HEK293 (cell line): ENCODE measurements around the gene NUDT22.

Experiments
- GLIS2 ChIP-seq: fragments of 450-650 bp; formaldehyde crosslinking; IDR thresholded peaks from 2 replicates; pipeline ENCODE4 v1.5.1; 2016; ENCODE audit warnings: missing biosample characterization, missing genetic modification characterization
- HIC1 ChIP-seq: fragments of 450-650 bp; formaldehyde crosslinking; IDR thresholded peaks from 2 replicates; pipeline ENCODE4 v1.5.1; 2016; ENCODE audit warnings: missing biosample characterization, missing genetic modification characterization
- HOXA7 ChIP-seq: sonication (generic); formaldehyde crosslinking; IDR thresholded peaks from 2 replicates; pipeline ENCODE4 v1.8.1; 2022; ENCODE audit warnings: missing genetic modification reagents, borderline replicate concordance
- KLF1 ChIP-seq: fragments of 450-650 bp; formaldehyde crosslinking; IDR thresholded peaks from 2 replicates; pipeline ENCODE4 v1.5.1; 2016; ENCODE audit warnings: missing biosample characterization, missing genetic modification characterization
- KLF10 ChIP-seq: fragments of 450-650 bp; IDR thresholded peaks from 2 replicates; pipeline ENCODE4 v1.5.1; 2018; ENCODE audit warnings: missing biosample characterization, mild to moderate bottlenecking, missing genetic modification characterization
- KLF17 ChIP-seq: fragments of 450-650 bp; formaldehyde crosslinking; IDR thresholded peaks from 2 replicates; pipeline ENCODE4 v1.5.1; 2016; ENCODE audit warnings: missing biosample characterization, missing genetic modification characterization
- KLF8 ChIP-seq: fragments of 450-650 bp; formaldehyde crosslinking; IDR thresholded peaks from 2 replicates; pipeline ENCODE4 v1.5.1; 2016; ENCODE audit warnings: missing biosample characterization, missing genetic modification characterization
- MEIS1 ChIP-seq: sonication (generic); formaldehyde crosslinking; IDR thresholded peaks from 2 replicates; pipeline ENCODE4 v1.8.1; 2022; ENCODE audit warnings: missing genetic modification reagents, mild to moderate bottlenecking, borderline replicate concordance
- PRDM1 ChIP-seq: fragments of 450-650 bp; formaldehyde crosslinking; IDR thresholded peaks from 2 replicates; pipeline ENCODE4; 2016; ENCODE audit warnings: missing biosample characterization, missing genetic modification characterization
- ZBTB21 ChIP-seq: fragments of 450-650 bp; formaldehyde crosslinking; IDR thresholded peaks from 2 replicates; pipeline ENCODE4 v1.5.1; 2017; ENCODE audit warnings: missing biosample characterization, missing genetic modification characterization
- ZBTB48 ChIP-seq: fragments of 450-650 bp; formaldehyde crosslinking; IDR thresholded peaks from 2 replicates; pipeline ENCODE4 v1.5.1; 2016; ENCODE audit warnings: missing biosample characterization, missing genetic modification characterization
- ZBTB6 ChIP-seq: fragments of 450-650 bp; formaldehyde crosslinking; IDR thresholded peaks from 2 replicates; pipeline ENCODE4 v1.5.1; 2017; ENCODE audit warnings: missing biosample characterization, missing genetic modification characterization
- ZNF112 ChIP-seq: fragments of 450-650 bp; formaldehyde crosslinking; IDR thresholded peaks from 2 replicates; pipeline ENCODE4 v1.5.0; 2017; ENCODE audit warnings: missing biosample characterization, missing genetic modification characterization
- ZNF114 ChIP-seq: fragments of 450-650 bp; formaldehyde crosslinking; IDR thresholded peaks from 2 replicates; pipeline ENCODE4 v1.5.0; 2017; ENCODE audit warnings: missing biosample characterization, missing genetic modification characterization
- ZNF174 ChIP-seq: fragments of 450-650 bp; formaldehyde crosslinking; IDR thresholded peaks from 2 replicates; pipeline ENCODE4 v1.5.0; 2017; ENCODE audit warnings: missing biosample characterization, mild to moderate bottlenecking, missing genetic modification characterization
- ZNF18 ChIP-seq: fragments of 450-650 bp; formaldehyde crosslinking; IDR thresholded peaks from 2 replicates; pipeline ENCODE4 v1.5.1; 2016; ENCODE audit warnings: missing biosample characterization, missing genetic modification characterization
- ZNF266 ChIP-seq: fragments of 450-650 bp; formaldehyde crosslinking; IDR thresholded peaks from 2 replicates; pipeline ENCODE4 v1.5.1; 2016; ENCODE audit warnings: missing biosample characterization, missing genetic modification characterization, low read depth
- ZNF335 ChIP-seq: fragments of 450-650 bp; formaldehyde crosslinking; conservative IDR thresholded peaks from 2 replicates; pipeline ENCODE4 v1.5.1; 2016; ENCODE audit warnings: missing biosample characterization, missing genetic modification characterization
- ZNF426 ChIP-seq: fragments of 450-650 bp; formaldehyde crosslinking; IDR thresholded peaks from 2 replicates; pipeline ENCODE4 v1.5.1; 2017; ENCODE audit warnings: missing biosample characterization, missing genetic modification characterization, mild to moderate bottlenecking, inconsistent platforms, moderate library complexity
- ZNF449 ChIP-seq: fragments of 450-650 bp; formaldehyde crosslinking; IDR thresholded peaks from 2 replicates; pipeline ENCODE4 v1.5.1; 2017; ENCODE audit warnings: missing biosample characterization, mild to moderate bottlenecking, missing genetic modification characterization, moderate library complexity
- ZNF488 ChIP-seq: fragments of 450-650 bp; formaldehyde crosslinking; IDR thresholded peaks from 2 replicates; pipeline ENCODE4 v1.5.1; 2016; ENCODE audit warnings: missing biosample characterization, missing genetic modification characterization
- ZNF514 ChIP-seq: fragments of 450-650 bp; formaldehyde crosslinking; IDR thresholded peaks from 2 replicates; pipeline ENCODE4 v1.5.1; 2016; ENCODE audit warnings: missing biosample characterization, missing genetic modification characterization
- ZNF555 ChIP-seq: fragments of 450-650 bp; formaldehyde crosslinking; conservative IDR thresholded peaks from 2 replicates; pipeline ENCODE4 v1.5.1; 2017; ENCODE audit warnings: missing biosample characterization, mild to moderate bottlenecking, missing genetic modification characterization, inconsistent platforms
- ZNF560 ChIP-seq: fragments of 450-650 bp; formaldehyde crosslinking; IDR thresholded peaks from 2 replicates; pipeline ENCODE4 v1.5.1; 2017; ENCODE audit warnings: missing biosample characterization, missing genetic modification characterization, borderline replicate concordance
- ZNF580 ChIP-seq: fragments of 450-650 bp; formaldehyde crosslinking; IDR thresholded peaks from 2 replicates; pipeline ENCODE4 v1.5.1; 2016; ENCODE audit warnings: missing biosample characterization, missing genetic modification characterization
- ZNF610 ChIP-seq: fragments of 450-650 bp; formaldehyde crosslinking; IDR thresholded peaks from 2 replicates; pipeline ENCODE4 v1.5.1; 2016; ENCODE audit warnings: missing biosample characterization, missing genetic modification characterization, borderline replicate concordance
- ZNF624 ChIP-seq: fragments of 450-650 bp; formaldehyde crosslinking; IDR thresholded peaks from 2 replicates; pipeline ENCODE4 v1.5.1; 2017; ENCODE audit warnings: missing biosample characterization, missing genetic modification characterization
- ZNF692 ChIP-seq: fragments of 450-650 bp; formaldehyde crosslinking; IDR thresholded peaks from 2 replicates; pipeline ENCODE4 v1.5.1; 2016; ENCODE audit warnings: missing biosample characterization, missing genetic modification characterization
- ZNF785 ChIP-seq: fragments of 450-650 bp; formaldehyde crosslinking; IDR thresholded peaks from 2 replicates; pipeline ENCODE4 v1.5.1; 2016; ENCODE audit warnings: missing biosample characterization, missing genetic modification characterization
- ZSCAN30 ChIP-seq: fragments of 450-650 bp; IDR thresholded peaks from 2 replicates; pipeline ENCODE4 v1.5.1; 2018; ENCODE audit warnings: missing biosample characterization, mild to moderate bottlenecking, missing genetic modification characterization, moderate library complexity

The NUDT22 gene

GRCh38 chr11:64240435-64241240 is 14.6 kb downstream of the NUDT22 start, which contains the start of gene FKBP2 (continued):
- no peak for TF ChIP-seq HOXA7 (CRISPR knock-in tag)
- TF ChIP-seq ZNF555 (tag by site-specific recombination): no peak
- TF ChIP-seq ZBTB6 (tag by site-specific recombination): no peak
- no peak for TF ChIP-seq ZNF426 (tag by site-specific recombination)
- TF ChIP-seq KLF8: peak; percentile 48; the same call in 1 of the 2 replicates
- no peak for TF ChIP-seq ZNF488 (tag by site-specific recombination)
- TF ChIP-seq ZNF112 (tag by site-specific recombination): no peak
- TF ChIP-seq ZNF18: no peak
- peak; percentile 11; the same call in 1 of the 2 replicates for TF ChIP-seq KLF17 (tag by site-specific recombination)
- 0 out of 2 replicates have a peak, but pooled peaks have one; percentile 58 for TF ChIP-seq ZBTB21
- TF ChIP-seq ZNF580 (tag by site-specific recombination): peak; percentile 97
- no peak for TF ChIP-seq ZNF785 (tag by site-specific recombination)
- no peak for TF ChIP-seq ZBTB48 (tag by site-specific recombination)
- TF ChIP-seq ZNF335: peak; percentile 99
- peak; percentile 95 for TF ChIP-seq HIC1
- no peak for TF ChIP-seq ZNF449 (tag by site-specific recombination)
- TF ChIP-seq PRDM1 (tag by site-specific recombination): no peak
- no peak for TF ChIP-seq KLF1 (tag by site-specific recombination)
- no peak for TF ChIP-seq ZNF174 (tag by site-specific recombination)
- no peak for TF ChIP-seq MEIS1 (CRISPR knock-in tag)
- TF ChIP-seq KLF10 (tag by site-specific recombination): peak; percentile 82
- TF ChIP-seq ZNF560 (tag by site-specific recombination): no peak
- no peak for TF ChIP-seq ZNF266 (tag by site-specific recombination)
- no peak for TF ChIP-seq ZNF692
- TF ChIP-seq ZNF610 (tag by site-specific recombination): no peak
- no peak for TF ChIP-seq ZNF514 (tag by site-specific recombination)
- no peak for TF ChIP-seq ZSCAN30 (tag by site-specific recombination)
- no peak for TF ChIP-seq ZNF624 (tag by site-specific recombination)
- TF ChIP-seq ZNF114 (tag by site-specific recombination): no peak
- peak; percentile 73 for TF ChIP-seq GLIS2 (tag by site-specific recombination)
